Stomach (tissue), 4 donors: ENCODE results near the gene OBP2B.

Experiments used
- CTCF ChIP-seq, 7 experiments: fragments of 450-650 bp in 4 of 7; fragments of 200-600 bp in 3 of 7; sonication (generic) in 3 of 7; IDR thresholded peaks; one replicate each; pipeline ENCODE4 v1.5.1; 2016 to 2019; ENCODE audit warnings: antibody characterized with exemption in 7 of 7, control low read depth in 2 of 7, mild to moderate bottlenecking in 1 of 7
- POLR2AphosphoS5 ChIP-seq, 3 donors: sonication (generic); formaldehyde crosslinking; IDR thresholded peaks; one replicate each; pipeline ENCODE4 v1.6.1; 2016; ENCODE audit warnings: antibody characterized with exemption in 3 of 3

GRCh38 chr9:133235549-133236222 lies 26.6 kb upstream of the OBP2B start:
- TF ChIP-seq CTCF (IDR thresholded peaks at IDR 0.05) (no peak), POLR2AphosphoS5 (IDR thresholded peaks at IDR 0.05) (no peak)
